ENCODE results near the gene SLC13A2. TPM values are rescaled to one million over a fixed set of nuclear protein-coding genes. Genes with fewer than 3 reads are reported as not detected.

SLC13A2 gene
- total RNA-seq, 1 donor from 2014 or later = not detected

GRCh38 chr17:28478712-28479615, 5.5 kb downstream of the SLC13A2 start:
- Histone ChIP-seq H3K27ac (ENCODE audit: low read depth, low read length) (no peak overlapping the region), H3K36me3 (ENCODE audit: insufficient read depth, low read length) (no peaks in the 10 kb centered on the region), H3K9ac (ENCODE audit: low read length) (no peak overlapping the region), H4K20me1 (ENCODE audit: insufficient read depth, low read length) (no peaks in the 10 kb centered on the region), H3K79me2 (ENCODE audit: insufficient read depth, low read length) (no peaks in the 10 kb centered on the region), H3K9me3 (ENCODE audit: insufficient read depth, low read depth, low read length) (no peaks in the 10 kb centered on the region), H3K4me2 (ENCODE audit: low read length) (no peak overlapping the region), H3K4me1 (ENCODE audit: insufficient read depth, low read length) (no peaks in the 10 kb centered on the region), H2AFZ (ENCODE audit: low read depth, low read length) (no peak overlapping the region), H3K4me3 (ENCODE audit: insufficient read depth, low read depth, low read length) (no peak overlapping the region), H3K27me3 (ENCODE audit: insufficient read depth, low read length) (peaks cover 19% of the 10 kb centered on the region)
- no peaks in the 10 kb centered on the region for H3K9me3 Mint-ChIP-seq (ENCODE audit: unreplicated experiment)
- H3K4me3 Mint-ChIP-seq (ENCODE audit: unreplicated experiment) = no peak overlapping the region
- H3K4me1 Mint-ChIP-seq (ENCODE audit: low read depth, unreplicated experiment) = peaks cover 6% of the 10 kb centered on the region
- H3K27ac Mint-ChIP-seq (ENCODE audit: unreplicated experiment) = no peak overlapping the region
- FAIRE-seq (no peak), DNase-seq (ENCODE audit: low read depth) (no peak)
- TF ChIP-seq CTCF (IDR thresholded peaks at IDR 0.05; ENCODE audit: insufficient read depth, low read depth, low read length) = no peak
- no peak for TF ChIP-seq EZH2 (IDR thresholded peaks at IDR 0.05; ENCODE audit: insufficient read depth, low read length)
- peaks cover 33% of the 10 kb centered on the region for H3K27me3 Mint-ChIP-seq (ENCODE audit: low read depth, unreplicated experiment)
- no peaks in the 10 kb centered on the region for H3K36me3 Mint-ChIP-seq (ENCODE audit: low read depth, unreplicated experiment)

DNA sequence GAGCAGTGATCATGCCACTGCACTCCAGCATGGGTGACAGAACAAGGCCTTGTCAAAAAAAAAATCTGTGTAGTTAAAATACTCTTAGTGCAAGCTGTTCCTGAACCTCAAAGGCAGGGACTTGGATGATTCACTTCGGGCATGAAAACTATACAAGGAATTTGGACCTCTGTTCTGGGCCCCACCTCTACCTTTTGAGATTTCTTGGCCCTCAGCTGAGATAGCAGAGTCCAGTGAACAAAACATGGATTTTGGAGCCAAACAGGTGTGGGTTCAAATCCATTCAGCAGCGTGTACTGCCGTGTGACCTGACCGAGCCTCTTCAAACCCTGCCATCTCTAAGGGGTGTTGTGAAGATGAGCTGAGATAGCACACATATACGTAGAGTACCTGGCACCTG, 6.8 kb downstream of the SLC13A2 start:
- TF ChIP-seq EZH2 (IDR thresholded peaks at IDR 0.05; ENCODE audit: insufficient read depth, low read length) = no peak
- no peak overlapping the region for H2AFZ ChIP-seq (ENCODE audit: low read depth, low read length)
- Mint-ChIP-seq H3K36me3 (ENCODE audit: low read depth, unreplicated experiment) (no peaks in the 10 kb centered on the region), H3K9me3 (ENCODE audit: unreplicated experiment) (peaks cover 3% of the 10 kb centered on the region), H3K27ac (ENCODE audit: unreplicated experiment) (no peak overlapping the region), H3K4me3 (ENCODE audit: unreplicated experiment) (no peak overlapping the region), H3K4me1 (ENCODE audit: low read depth, unreplicated experiment) (peaks cover 8% of the 10 kb centered on the region), H3K27me3 (ENCODE audit: low read depth, unreplicated experiment) (peaks cover 36% of the 10 kb centered on the region)
- no peak for DNase-seq (ENCODE audit: low read depth)
- no peak overlapping the region for H3K27ac ChIP-seq (ENCODE audit: low read depth, low read length)
- no peaks in the 10 kb centered on the region for H3K4me1 ChIP-seq (ENCODE audit: insufficient read depth, low read length)
- H3K4me3 ChIP-seq (ENCODE audit: insufficient read depth, low read depth, low read length) = no peak overlapping the region
- no peaks in the 10 kb centered on the region for H3K36me3 ChIP-seq (ENCODE audit: insufficient read depth, low read length)
- H3K9ac ChIP-seq (ENCODE audit: low read length) = no peak overlapping the region
- no peak for FAIRE-seq
- peaks cover 19% of the 10 kb centered on the region for H3K27me3 ChIP-seq (ENCODE audit: insufficient read depth, low read length)
- H4K20me1 ChIP-seq (ENCODE audit: insufficient read depth, low read length) = no peaks in the 10 kb centered on the region
- H3K79me2 ChIP-seq (ENCODE audit: insufficient read depth, low read length) = no peaks in the 10 kb centered on the region
- H3K9me3 ChIP-seq (ENCODE audit: insufficient read depth, low read depth, low read length) = no peaks in the 10 kb centered on the region
- H3K4me2 ChIP-seq (ENCODE audit: low read length) = no peak overlapping the region

DNA sequence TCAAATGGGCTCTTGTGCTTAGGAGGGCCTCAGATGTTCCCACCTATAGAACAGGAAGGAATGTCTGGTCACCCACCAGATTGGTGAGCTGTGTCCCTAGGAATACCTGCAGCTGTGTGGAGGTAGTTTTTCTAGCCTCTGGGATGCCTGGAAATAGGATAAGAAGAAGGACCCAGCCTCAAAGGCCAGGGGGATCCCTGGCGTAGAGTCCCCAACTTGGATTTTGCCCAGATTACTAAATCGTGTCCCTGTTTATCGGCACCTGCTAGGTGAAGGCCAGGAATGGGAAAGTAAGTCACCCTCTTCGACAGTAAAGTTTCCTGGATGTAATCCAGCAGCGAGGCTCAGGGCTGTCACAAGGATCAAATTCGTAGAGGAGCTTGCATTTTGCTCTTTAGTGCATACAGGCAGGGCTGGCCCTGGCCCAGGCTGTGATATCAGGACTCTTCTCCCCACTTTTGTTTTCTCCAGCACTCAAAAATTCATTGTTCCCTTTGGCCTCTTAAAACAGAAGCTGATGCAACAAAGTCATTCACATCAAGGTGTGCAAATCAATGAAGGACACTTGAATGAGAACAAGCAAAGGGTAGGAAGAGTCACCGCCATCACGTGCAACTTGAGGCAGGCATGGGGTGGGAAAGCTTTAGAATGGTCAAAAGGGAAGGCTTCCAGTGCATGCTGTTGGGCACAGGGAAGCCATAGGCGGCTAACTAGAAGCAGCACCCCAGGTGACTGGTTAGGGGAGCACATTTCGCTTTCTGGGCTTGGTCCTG, 7.5 kb downstream of the SLC13A2 start:
- H3K27ac Mint-ChIP-seq (ENCODE audit: unreplicated experiment) = no peak overlapping the region
- FAIRE-seq (no peak), DNase-seq (ENCODE audit: low read depth) (no peak)
- Histone ChIP-seq H3K4me1 (ENCODE audit: insufficient read depth, low read length) (no peaks in the 10 kb centered on the region), H3K9me3 (ENCODE audit: insufficient read depth, low read depth, low read length) (no peaks in the 10 kb centered on the region), H3K79me2 (ENCODE audit: insufficient read depth, low read length) (no peaks in the 10 kb centered on the region), H3K36me3 (ENCODE audit: insufficient read depth, low read length) (no peaks in the 10 kb centered on the region), H2AFZ (ENCODE audit: low read depth, low read length) (no peak overlapping the region), H3K27ac (ENCODE audit: low read depth, low read length) (no peak overlapping the region), H3K27me3 (ENCODE audit: insufficient read depth, low read length) (peaks cover 15% of the 10 kb centered on the region), H4K20me1 (ENCODE audit: insufficient read depth, low read length) (no peaks in the 10 kb centered on the region), H3K9ac (ENCODE audit: low read length) (no peak overlapping the region), H3K4me2 (ENCODE audit: low read length) (no peak overlapping the region), H3K4me3 (ENCODE audit: insufficient read depth, low read depth, low read length) (no peak overlapping the region)
- peaks cover 3% of the 10 kb centered on the region for H3K9me3 Mint-ChIP-seq (ENCODE audit: unreplicated experiment)
- H3K4me3 Mint-ChIP-seq (ENCODE audit: unreplicated experiment) = no peak overlapping the region
- H3K36me3 Mint-ChIP-seq (ENCODE audit: low read depth, unreplicated experiment) = no peaks in the 10 kb centered on the region
- TF ChIP-seq CTCF (IDR thresholded peaks at IDR 0.05; ENCODE audit: insufficient read depth, low read depth, low read length) (no peak), EZH2 (IDR thresholded peaks at IDR 0.05; ENCODE audit: insufficient read depth, low read length) (no peak)
- peaks cover 37% of the 10 kb centered on the region for H3K27me3 Mint-ChIP-seq (ENCODE audit: low read depth, unreplicated experiment)
- peaks cover 4% of the 10 kb centered on the region for H3K4me1 Mint-ChIP-seq (ENCODE audit: low read depth, unreplicated experiment)

Data from astrocyte (in vitro differentiated cells and primary cell).